RWPE1 (cell line): ENCODE data around the gene SLIT1.

Source experiments
- CTCF ChIA-PET: fragments of 350-600 bp; sonication (Branson Sonifier 250); formaldehyde crosslinking; extraction: SDS; loops from one replicate; lab custom pipeline; 2021; lab: Yijun Ruan, JAX
- POLR2A ChIA-PET: fragments of 400-600 bp; formaldehyde crosslinking; extraction: SDS; loops from one replicate; lab custom pipeline; 2020; ENCODE audit warnings: antibody characterized with exemption; ENCODE audit not compliant: low non-redundant PET; lab: Yijun Ruan, JAX
- DNase-seq: peaks from one replicate; pipeline ENCODE4 v3.0.0; 2012; ENCODE audit warnings: low spot score
- H3K27ac ChIP-seq: fragments of 450-650 bp; 2 replicates; pipeline ENCODE4 v1.5.1; 2017
- TF ChIP-seq, protein P1 (sequence below): fragments of 450-650 bp; conservative IDR thresholded peaks from 2 replicates; pipeline ENCODE4 v1.5.1; 2017; ENCODE audit warnings: low read depth, mild to moderate bottlenecking

The SLIT1 gene

DNA sequence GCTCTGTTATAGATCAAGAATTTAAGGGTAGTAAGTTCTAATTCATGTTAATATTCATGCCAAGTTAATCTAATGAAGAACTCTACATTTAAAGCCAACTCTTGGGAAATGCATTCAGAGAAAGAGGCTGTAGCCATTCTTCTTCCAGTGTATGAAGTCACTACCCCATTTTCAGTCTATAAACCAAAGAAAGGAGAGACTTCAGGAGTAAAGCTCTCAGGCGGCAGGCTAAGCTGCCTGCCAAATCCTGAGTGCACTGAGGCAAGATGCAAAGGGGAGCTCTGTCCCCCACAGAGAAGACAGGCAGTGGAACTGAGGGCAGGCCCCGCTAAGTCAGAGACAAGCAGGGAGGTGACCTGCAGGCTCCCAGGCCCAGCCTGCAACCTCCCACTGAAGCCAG, 41.5 kb downstream of the SLIT1 start:
- POLR2A ChIA-PET: no interaction called here
- DNase-seq: no peak
- CTCF ChIA-PET: interaction anchor here (1.1 to 1.2 kb wide), 2 partner anchors 66 to 107 kb away, joined by 3 read pairs; no protein-coding TSS in a partner anchor
- no peak overlapping the region for H3K27ac ChIP-seq
- TF ChIP-seq, protein P1, sequence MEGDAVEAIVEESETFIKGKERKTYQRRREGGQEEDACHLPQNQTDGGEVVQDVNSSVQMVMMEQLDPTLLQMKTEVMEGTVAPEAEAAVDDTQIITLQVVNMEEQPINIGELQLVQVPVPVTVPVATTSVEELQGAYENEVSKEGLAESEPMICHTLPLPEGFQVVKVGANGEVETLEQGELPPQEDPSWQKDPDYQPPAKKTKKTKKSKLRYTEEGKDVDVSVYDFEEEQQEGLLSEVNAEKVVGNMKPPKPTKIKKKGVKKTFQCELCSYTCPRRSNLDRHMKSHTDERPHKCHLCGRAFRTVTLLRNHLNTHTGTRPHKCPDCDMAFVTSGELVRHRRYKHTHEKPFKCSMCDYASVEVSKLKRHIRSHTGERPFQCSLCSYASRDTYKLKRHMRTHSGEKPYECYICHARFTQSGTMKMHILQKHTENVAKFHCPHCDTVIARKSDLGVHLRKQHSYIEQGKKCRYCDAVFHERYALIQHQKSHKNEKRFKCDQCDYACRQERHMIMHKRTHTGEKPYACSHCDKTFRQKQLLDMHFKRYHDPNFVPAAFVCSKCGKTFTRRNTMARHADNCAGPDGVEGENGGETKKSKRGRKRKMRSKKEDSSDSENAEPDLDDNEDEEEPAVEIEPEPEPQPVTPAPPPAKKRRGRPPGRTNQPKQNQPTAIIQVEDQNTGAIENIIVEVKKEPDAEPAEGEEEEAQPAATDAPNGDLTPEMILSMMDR: no peak

DNA sequence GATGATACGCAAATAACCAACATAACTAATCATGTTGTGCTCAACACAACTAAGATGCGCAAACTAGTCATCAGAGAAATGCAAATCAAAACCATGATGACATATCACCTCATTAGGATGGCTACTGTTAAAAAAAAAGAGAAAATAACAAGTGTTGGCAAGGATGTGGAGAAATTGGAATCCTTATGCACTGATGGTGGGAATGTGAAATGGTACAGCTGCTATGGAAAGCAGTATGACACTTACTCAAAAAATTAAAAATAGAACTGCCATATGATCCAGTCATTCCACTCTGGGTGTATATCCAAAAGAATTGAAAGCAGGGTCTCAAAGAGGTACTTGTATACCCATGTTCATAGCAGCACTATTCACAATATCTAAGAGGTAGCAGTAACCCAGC, 42.9 kb downstream of the SLIT1 start:
- CTCF ChIA-PET: interaction anchor here (0.7 kb wide), 1 partner anchor 809 kb away, joined by 4 read pairs; no protein-coding TSS in a partner anchor
- no peak overlapping the region for H3K27ac ChIP-seq
- TF ChIP-seq, protein P1: no peak
- POLR2A ChIA-PET: no interaction called here
- no peak for DNase-seq

DNA sequence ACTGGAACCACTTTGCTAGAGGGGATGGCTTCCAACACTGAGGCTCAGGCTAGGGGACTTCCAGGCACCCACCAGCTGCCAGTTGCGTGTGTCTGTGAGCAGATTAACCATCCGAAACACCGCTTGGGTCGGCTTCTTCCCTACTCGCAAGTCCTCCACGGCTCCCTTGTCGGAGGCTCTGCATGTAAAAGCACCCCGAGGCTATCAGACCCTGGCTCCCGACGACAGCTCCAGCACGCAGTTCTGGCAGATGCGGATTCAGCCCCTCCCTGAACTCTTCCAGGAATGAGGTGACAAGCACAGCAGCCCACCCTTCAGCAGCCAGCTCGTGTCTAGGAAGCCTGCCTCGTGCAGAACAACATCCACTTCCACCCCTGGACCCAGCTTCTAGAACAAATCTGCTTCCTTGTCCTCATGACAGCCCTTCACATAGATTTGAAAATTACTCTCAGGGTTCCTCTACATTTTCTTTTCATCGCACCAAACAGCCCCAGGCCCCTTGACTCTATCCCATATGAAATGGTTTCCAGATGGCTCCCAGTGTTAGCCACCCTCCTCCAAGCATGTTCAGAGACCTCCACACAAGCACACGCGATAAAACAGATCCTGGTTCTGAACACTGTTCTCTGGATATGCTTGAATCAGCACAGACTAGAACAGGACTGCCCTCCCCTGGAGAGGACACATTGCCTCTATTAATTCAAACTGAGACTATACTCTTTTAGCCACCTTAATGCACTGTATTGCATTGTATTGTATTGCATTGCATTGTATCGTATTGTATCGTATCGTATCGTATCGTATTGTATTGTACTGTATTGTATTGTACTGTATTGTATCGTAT, 44.6 kb downstream of the SLIT1 start:
- DNase-seq: no peak
- ChIA-PET CTCF (interaction anchor here (0.6 to 1.9 kb wide), 2 partner anchors 68 to 138 kb away, joined by 3 to 8 read pairs; no protein-coding TSS in a partner anchor), POLR2A (interaction anchor here (0.7 kb wide), 1 partner anchor 105 kb away, joined by 3 read pairs; no protein-coding TSS in a partner anchor)
- no peak overlapping the region for H3K27ac ChIP-seq
- TF ChIP-seq, protein P1: no peak

DNA sequence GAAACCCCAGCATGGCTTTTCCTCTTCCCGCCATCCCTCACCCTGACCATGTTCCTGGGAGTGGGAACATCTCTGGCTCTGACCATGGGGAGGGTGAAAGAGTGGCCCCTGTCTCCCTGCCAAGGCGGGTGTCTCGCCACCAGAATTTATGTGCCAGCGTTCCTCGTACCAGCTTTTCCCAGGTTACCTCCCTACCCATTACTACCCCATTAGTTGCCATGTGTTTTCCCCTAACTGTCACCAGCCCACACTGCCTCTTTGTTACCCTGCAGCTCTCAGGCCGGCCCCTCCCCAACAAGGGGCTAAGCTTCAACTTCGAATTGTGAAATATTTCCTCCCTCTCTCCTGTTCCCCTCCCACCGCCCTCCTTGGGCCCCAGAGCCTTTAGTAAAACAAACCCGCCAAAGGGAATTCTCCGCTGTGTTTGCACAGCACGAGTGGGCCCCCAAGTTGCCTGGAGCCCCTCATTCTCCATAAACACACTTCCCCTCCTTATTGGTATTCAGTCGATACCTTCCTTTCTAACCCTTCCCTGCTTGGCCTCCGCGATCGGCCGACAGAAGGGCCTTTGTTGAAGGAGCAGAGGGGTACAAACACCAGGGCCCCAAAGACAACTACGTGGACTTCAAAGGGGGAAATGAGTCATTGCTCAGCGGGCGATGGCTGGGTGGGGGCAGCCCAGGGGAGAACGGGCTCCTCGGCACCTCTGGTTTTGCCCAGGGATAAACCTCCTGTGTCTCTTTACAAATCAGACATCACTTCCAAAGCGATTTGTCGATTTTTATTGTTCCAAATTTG, 45.5 kb downstream of the SLIT1 start:
- POLR2A ChIA-PET: no interaction called here
- TF ChIP-seq, protein P1: no peak
- H3K27ac ChIP-seq: no peak overlapping the region
- CTCF ChIA-PET: interaction anchor here (0.5 to 1.9 kb wide), 5 partner anchors 33 to 139 kb away, joined by 3 to 8 read pairs (median 4); no protein-coding TSS in a partner anchor
- DNase-seq: no peak

DNA sequence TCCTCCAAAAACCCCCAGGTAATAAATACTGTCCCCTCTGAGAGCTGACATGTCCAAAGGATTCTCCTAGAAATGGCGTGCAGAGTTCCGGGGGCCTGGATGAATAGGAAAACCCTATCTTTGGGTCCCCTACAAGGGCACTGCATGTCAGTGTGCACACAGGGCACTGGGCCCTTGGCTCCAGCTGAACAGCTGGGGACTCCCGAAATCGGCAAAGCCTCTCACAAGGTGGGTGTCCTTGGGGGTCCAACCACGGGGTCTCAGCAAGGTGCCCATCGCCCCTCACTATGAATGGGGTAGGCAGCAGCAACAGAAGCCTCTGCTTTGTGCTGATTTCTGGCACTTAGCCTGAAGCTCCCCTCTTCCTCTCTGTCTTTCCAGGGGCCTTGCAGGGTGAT, 46.1 kb downstream of the SLIT1 start:
- DNase-seq: no peak
- H3K27ac ChIP-seq: no peak overlapping the region
- ChIA-PET CTCF (interaction anchor here (1.0 to 1.9 kb wide), 2 partner anchors 33 to 67 kb away, joined by 7 to 8 read pairs; no protein-coding TSS in a partner anchor), POLR2A (no interaction called here)
- TF ChIP-seq, protein P1: no peak

DNA sequence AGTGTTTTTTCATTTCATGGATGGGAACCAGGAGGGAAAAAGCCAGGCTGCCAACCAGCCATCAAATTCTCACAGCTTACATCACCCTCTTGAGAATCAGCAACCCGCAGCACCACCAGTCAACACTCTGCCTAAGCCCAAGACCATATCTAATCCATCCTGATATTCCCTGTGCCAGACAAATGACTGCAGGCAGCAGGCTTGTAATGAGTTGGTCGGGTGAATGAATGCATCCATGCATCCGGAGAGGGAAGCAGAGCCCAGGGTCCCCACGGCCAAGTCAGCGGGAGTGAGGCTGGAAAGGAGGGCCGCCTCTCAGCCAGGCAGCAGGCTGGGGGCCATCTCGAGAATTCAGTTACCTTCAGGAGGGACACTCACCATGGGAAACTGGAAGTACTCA, 46.9 kb downstream of the SLIT1 start:
- CTCF ChIA-PET: interaction anchor here (0.6 to 0.8 kb wide), 2 partner anchors 46 to 851 kb away, joined by 4 to 5 read pairs; no protein-coding TSS in a partner anchor
- H3K27ac ChIP-seq: no peak overlapping the region
- DNase-seq: no peak
- POLR2A ChIA-PET: interaction anchor here (0.5 kb wide), 1 partner anchor 9 kb away, joined by 3 read pairs; no protein-coding TSS in a partner anchor
- TF ChIP-seq, protein P1: no peak
